ENCODE measurements around the gene VSIR.
A peak's percentile ranks its signal among the peaks of the same experiment; 100 is the strongest.

GRCh38 chr10:71703577-71703976, 69.7 kb downstream of the VSIR start:
- no peak for TF ChIP-seq NFIC (IDR thresholded peaks at IDR 0.05; ENCODE audit: low read depth, low read length)
- TF ChIP-seq POLR2A (IDR thresholded peaks at IDR 0.05; ENCODE audit: low read depth, low read length) = no peak
- no peak for TF ChIP-seq SUPT20H (IDR thresholded peaks at IDR 0.05; ENCODE audit: borderline replicate concordance, control insufficient read depth, low read depth, low read length)
- TF ChIP-seq POLR2AphosphoS5 (IDR thresholded peaks at IDR 0.05; ENCODE audit: low read length) = no peak
- no peak for TF ChIP-seq POLR2AphosphoS2 (IDR thresholded peaks at IDR 0.05; ENCODE audit: low read depth, low read length)
- TF ChIP-seq ZNF687 (IDR thresholded peaks at IDR 0.05) = no peak
- no peak for TF ChIP-seq SP1 (IDR thresholded peaks at IDR 0.05; ENCODE audit: low read depth, low read length)
- TF ChIP-seq EZH2 (IDR thresholded peaks at IDR 0.05; ENCODE audit: borderline replicate concordance, control insufficient read depth, low read depth, low read length) = no peak
- TF ChIP-seq E2F4 (IDR thresholded peaks at IDR 0.05; ENCODE audit: low read depth, low read length) = no peak
- no peak for TF ChIP-seq BCLAF1 (IDR thresholded peaks at IDR 0.05)
- no peak for TF ChIP-seq STAT3 (IDR thresholded peaks at IDR 0.05; ENCODE audit: low read depth, low read length)
- TF ChIP-seq CTCF (IDR thresholded peaks at IDR 0.05 in 2 of 3, conservative IDR thresholded peaks at IDR 0.05 in 1 of 3; ENCODE audit: control insufficient read depth in 2 of 3, extremely low read depth in 1 of 3, insufficient read depth in 1 of 3, low read depth in 3 of 3, low read length in 3 of 3) = peak in 1 of 3 experiments; percentile 20; a peak in 1 of 6 replicates
